22Rv1 (cell line): ENCODE data around the gene ATP10A.

ENCODE experiments used
- CTCF ChIP-seq: fragments of 450-650 bp; IDR thresholded peaks from 2 replicates; pipeline ENCODE4 v1.5.1; 2017; ENCODE audit warnings: mild to moderate bottlenecking
- ZFX ChIP-seq: fragments of 450-650 bp; IDR thresholded peaks from 2 replicates; pipeline ENCODE4 v1.6.1; 2017; ENCODE audit warnings: antibody characterized with exemption, borderline replicate concordance

- no peak for TF ChIP-seq CTCF
- TF ChIP-seq ZFX, result no peak
Observed at GRCh38 chr15:25800761-25801515, 62.2 kb downstream of the ATP10A start.
